NCI-H82 treated with DMSO at 0.1 percent for 48 hours (cell line): ENCODE measurements around the gene ZNF80.

ENCODE experiments used
- DNase-seq: peaks from one replicate; lab custom pipeline; 2025; ENCODE audit not compliant: unreplicated experiment; lab: John Stamatoyannopoulos, UW

Gene ZNF80

DNA sequence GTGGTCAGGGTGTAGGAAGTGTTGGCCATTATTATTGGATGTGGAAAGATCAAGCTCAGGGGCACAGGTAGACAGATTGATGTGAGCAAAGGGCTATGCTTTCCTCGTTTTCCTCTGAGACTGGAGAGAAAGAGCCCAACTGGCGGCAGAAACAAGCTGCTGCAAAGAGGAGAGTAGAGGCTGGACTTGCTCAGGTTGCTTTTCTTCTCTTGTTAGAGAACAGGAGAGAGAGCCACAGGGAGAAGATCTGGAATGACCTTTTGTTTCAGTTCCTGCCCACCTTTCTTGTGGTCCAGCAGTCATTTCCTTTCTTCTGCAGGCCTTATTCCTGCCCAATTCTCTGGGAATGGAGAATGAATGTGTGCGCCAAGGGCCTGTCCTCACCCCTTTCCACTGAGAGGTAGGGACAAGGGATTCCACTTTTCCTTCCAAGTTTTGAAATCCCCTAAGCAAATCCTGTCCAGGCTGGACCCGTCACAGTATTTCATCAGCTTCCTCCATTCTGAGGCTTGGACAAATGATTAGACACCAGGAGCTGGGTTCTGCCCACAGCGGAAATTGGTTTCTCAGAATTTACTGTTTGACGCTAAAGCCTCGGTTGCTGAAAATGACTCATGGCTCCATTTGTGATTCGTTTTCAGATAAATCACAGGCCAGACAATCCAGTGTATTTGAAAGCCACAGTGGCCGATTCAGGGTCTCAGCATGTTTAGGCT lies 16.1 kb downstream of the ZNF80 start:
- DNase-seq, result no peak

DNA sequence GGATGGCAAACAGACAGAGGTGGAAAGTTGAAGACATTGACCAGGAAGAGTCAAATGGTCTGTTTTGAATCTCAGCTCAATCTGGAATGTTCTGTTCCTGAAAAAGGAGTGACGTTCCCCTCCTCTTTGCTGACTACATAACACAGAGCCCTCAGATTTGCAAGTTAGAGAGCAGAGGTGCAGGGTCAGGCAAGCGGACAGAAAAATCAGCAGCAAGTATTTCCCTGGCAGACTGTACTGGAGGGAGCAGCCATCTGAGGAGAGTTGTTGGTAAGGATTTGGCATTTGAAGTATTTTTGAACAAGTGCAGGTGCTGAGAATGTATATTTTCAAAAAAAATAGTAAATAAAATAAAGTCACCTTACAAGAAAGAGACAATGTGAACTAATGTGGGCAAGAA lies 17.6 kb downstream of the ZNF80 start:
- DNase-seq, result no peak

DNA sequence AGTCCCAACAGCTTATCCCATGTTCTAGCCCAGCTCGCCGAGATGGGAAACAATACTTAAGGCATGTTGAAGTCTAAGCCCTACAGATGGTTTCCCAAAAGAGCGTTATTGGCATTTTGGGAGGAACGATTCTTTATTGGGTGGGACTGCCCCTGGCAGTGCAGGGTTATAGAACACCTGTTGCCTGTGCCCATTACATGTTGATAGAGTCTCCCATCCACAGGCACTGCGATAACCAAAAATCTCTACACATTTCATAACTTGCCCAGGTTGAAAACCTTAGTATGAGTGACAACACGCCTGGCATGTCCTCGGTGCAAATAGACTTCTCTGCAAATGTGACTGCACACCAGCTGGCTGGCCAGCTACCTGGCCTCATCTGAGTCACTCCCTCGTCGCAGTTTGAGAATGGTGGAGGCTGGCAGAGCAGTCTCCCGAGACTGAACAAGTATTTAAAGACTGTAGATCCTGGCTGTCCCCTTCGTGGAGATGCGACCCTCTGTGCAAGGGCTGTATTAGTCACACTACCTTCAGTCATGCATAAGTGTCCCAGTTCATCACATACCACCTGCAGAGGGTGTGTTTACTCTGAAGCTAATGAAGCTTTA lies 18.7 kb downstream of the ZNF80 start:
- no peak for DNase-seq

DNA sequence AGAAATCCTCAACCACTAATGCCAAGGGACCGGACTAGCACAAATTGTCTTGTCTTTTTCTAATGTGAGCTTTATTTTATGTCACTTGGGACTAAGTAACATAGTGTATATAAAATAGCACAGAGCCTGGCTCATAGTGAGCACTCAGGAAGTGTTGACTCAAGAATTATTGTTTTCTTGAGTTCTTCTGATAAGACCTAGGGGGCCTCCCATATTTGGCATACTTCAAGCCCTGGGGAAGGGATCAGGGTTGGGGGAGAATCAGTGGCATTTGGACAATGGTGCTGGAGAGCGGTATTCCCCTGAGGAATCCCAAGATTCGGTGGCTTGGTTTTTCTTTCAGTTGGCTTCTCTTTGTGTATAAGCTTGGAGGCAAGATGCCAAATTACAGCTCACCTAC lies 19.4 kb downstream of the ZNF80 start:
- DNase-seq, result no peak

DNA sequence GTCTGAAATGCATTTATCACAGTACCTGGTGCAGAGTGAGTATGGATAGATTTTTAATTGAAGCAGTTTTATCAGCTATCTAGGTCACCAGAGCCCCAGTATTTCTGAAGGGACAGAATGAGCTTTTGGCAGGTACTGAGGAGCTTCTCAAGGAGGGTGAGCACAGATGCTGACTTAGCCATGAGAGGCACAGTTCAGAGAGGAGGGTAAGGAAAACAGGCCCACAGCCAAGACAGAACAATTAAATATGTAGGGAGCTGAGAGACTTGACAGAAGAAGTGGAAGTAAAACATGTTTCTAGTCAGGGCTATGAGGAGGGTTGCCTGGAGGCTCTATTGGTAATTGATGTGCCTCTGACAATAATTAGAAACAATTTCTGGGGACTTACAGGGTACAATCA lies 20.1 kb downstream of the ZNF80 start:
- no peak for DNase-seq

DNA sequence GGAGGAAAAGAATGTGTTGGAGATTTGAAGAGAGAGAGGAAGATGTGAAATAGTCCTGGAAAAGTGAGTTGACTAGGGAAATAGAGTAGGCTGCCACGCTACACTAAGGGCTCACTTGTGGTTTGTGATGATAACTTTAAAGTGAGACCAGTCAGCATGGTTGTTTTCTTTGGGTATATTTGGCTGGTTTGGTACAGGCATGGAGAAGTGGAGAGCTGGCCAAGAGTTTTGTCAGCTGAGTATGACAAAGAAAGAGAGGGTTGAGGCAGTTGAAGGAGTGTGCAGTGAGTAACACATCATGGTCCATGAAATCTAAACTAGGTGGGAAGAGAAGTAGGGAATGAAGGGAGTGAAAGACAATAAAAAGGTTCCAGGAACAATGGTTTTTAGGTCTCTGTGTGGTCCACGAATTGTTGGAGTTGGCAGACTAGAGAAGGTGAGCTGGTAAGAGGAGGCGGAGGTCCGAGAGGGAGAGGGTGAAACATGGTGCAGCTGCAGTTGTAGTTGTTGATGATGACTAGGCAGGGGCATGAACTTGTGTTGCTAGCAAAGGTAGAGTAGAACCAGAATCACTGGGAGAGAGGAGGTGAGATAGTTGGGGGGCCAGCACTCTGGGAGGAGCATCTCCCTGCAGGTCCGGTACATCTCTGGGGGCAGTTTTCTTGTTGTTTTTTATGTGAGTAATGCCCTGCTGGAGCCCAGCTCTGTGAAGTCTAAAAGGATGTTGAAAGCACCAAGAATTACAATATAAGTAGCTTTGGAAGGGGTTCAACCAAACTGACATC lies 21.0 kb downstream of the ZNF80 start:
- no peak for DNase-seq

DNA sequence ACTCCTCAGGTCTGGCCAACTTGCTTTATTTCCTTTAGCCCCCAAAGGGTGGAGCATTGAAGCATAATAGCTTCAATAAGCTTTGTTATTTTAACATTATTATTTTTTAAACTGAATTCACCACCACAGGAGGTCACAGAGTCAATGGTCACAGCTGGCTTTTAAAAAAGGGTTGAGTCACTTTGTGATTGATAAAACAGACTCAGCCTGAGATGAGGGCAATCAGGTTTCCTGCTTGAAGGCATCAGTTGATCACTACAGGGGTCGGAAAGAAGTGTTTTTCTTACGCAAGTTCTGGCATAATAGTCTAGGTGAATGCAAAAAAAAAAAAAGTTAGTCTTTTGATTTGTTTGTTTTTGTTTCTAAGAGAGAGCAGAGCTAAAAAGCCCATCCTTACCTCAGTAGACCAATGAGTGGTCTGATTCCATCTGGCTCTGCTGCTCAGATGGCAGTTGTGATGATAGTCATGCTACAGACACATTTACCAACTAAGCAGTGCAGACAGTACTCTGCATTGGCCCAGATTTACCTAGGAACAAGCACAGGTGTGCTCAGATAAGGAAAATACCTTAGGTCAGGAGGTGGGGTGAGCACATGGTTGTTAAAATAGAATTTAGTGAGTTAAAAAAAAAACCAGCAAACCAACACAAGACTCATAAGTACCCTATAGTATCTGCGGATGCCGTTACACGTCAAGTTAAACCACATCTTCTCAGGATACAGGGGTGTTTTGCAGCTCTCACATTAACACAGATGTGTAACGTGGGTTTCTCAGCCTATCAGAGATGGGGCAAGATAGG lies 22.6 kb downstream of the ZNF80 start:
- no peak for DNase-seq

DNA sequence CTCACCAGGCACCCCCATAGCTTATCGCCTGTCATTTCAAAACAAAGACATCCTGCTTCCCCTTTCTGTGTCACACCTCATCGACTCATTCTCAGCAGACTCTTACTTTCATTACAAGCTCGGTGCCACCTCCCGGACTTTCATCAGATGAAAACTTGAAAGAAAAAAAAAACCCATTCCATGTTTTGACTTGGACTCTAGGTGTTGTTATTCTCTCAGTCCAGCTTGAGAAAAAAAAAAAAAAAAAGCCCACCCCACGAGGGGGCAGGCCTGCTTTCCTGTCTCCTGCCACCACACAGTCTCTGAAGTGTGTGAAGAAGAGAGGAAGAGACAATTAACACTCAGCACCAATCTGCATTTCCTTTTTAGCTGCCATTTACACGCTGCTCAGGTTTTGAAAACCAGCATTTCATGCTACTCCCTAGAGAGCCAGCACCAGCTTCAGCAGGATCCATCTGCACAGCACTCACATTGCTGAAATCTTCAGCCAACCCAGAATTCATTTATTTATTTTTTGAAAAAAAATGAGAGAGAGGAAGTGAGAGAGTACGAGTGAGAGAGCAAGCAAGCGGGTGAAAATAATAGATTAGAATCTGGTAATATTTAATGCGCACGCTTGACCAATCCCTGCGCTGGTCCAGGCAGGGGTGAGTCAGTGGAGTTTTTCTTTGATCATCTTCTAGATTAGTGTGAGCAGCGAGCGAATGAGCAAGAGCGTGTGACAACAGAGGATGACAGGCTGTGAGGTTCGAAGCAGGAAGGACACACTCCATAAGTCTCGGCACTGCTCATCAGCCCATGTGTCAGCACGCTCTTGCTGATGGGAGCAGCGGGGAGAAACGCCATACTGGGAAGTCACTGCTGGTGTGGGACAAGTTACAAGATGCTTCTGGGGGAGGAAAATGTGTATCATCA lies 23.5 kb downstream of the ZNF80 start:
- no peak for DNase-seq

DNA sequence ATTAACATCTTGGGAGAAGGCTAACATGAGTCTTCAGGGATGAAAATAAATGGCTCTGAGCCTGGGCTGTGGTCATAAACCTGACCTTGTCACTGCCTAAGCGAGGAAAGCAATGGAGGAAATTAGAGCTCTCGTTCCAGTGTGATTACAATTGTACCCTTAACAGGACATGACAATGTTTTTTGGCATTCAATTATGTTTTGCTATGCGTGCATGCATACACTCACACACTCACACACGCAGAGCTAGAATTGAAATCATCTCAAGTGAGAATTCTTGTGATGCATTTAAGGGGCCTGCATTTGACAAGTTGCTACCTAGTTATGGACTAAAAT lies 24.1 kb downstream of the ZNF80 start:
- DNase-seq, result no peak

DNA sequence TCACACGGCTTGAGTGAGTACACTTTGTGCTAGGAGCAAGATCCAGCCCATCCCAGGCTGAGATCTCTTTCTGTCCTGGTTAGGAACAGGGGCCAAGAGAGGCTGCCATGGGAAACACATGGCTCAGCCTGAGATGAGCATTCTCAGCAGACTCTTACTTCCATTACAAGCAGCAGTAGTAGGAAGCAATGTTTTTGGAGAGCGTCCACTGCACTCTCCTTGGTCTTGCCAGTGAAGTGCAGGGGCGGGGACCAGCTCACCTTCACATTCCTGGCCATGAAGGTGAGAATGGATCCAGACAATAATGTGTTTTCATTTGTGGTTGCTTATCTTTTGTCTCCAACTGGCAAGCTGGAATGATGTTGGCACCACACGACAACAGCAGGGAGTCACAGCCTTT lies 24.7 kb downstream of the ZNF80 start:
- no peak for DNase-seq

DNA sequence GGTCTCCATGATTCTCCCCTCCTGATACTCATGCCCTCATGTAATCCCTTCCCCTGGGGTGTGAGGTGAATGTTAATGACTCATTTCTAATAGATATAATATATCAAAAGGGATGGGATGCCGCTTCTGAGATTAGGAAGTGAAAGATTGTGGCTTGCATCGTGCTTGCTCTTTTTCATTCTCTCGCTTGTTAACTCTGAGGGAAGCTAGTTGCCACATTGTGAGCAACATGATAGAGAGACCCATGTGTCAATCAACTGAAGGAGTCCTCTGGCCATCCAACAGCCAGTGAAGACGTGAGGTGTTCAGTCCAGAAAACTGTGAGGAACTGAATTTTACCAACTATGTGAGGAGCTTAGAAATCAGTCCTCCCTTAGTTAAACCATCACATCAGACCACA lies 29.6 kb downstream of the ZNF80 start:
- no peak for DNase-seq

DNA sequence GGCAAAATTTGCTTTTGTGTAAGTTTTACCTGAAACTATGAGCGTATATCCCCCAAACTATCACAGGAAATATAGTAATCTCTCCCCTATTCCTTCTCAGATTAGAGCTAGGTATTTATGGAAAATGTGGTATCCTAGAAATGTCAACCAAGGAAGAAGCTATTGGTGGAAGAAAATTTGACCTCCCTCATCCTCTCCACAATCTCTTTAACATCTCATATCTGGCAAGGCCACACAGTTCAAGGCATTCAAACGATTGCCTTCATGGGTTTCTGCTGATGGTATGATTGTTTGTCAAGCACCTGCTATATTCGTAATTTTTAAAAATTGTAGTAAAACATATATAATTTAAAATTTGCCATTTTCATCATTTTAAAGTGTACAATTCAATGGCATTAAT lies 31.0 kb downstream of the ZNF80 start:
- DNase-seq, result no peak

DNA sequence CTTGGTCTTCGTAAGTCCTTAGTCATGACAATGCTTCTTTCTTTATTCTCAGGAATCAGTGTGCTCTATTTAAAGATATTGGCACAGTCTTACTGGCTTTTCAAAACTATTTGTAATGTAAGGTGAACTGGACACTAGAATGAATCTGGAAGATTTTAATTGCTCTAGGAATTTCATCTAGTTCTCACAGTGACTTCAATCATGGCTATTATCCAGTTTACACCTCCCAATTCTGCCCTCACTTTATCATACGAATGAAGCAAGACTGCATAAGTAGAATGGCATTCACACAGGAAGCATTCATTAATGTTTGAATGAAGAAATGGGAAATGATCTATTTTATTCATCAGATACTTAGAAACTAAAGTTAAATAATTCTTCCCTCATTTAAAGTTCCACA lies 31.8 kb downstream of the ZNF80 start:
- no peak for DNase-seq

DNA sequence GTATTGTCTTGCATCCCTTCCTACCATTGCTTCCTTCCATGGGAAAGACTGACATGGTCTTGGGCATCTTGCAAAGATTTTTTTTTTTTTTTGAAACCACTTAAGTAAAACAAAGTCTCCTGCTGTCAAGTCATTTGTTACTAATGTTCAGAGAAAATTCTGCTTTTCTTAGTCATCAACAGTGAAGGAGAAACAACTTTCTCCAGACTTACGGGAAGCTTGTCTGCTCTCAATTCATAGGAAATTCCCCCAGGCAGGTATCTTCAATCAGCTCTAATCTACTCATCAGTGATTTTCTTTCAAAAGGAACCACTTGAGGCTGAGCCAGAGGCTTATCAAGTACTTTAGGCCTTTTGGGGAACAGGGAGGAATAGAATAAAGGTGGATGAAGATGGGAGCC lies 42.6 kb downstream of the ZNF80 start:
- no peak for DNase-seq

DNA sequence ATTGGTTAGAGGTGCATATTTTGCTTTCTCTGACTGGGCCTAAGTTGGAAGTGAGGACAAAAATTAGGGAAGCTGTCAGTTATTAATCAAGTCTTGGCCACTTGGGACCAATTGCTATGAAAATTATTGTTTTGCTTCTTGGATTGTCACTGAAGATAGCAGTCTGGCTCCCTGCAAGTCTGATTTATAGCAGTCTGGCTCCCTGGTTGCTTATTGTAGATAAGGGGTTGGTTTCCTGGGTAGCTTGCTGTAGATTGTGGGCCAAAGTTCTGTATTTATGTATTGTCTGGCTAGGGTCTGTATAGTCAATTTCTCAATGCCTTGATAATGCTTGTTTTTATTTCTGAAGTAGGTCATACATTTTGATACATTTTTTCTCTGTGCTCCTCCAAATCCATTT lies 45.2 kb downstream of the ZNF80 start:
- no peak for DNase-seq

DNA sequence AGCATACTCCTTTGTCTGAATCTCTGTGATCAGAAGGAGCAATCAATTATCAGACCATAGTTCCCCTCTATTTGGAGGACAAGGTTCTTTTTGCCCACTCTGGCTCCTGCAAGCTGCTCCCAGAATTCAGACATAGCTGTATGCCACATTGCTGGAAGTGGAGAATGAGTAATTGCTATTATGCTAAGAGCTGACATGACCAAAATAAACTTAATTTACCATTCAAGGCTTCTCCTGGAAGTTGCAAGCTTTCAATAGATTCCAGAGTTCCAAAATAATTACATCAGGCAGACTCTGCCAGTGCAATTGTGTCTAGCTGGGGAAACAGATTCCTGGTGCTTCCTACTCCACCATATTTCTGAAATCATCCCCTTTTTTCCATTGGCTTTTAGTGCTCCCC lies 50.9 kb downstream of the ZNF80 start:
- no peak for DNase-seq
